Activated naive CD4-positive, alpha-beta T cell treated with anti-CD3 and anti-CD28 coated beads for 36 hours (primary cell): Measurements from ENCODE around the gene CIPC. TPM values are rescaled to one million over a fixed set of nuclear protein-coding genes. Genes with fewer than 3 reads are reported as not detected.

ENCODE experiments used
- CTCF ChIA-PET: fragments of 350-600 bp; sonication (Branson Sonifier 250); formaldehyde crosslinking; loops from one replicate; lab custom pipeline; 2021; ENCODE audit warnings: antibody characterized with exemption; lab: Charles Lee
- DNase-seq: peaks from one replicate; pipeline ENCODE4 v3.0.0-alpha.2; 2020
- H3K27ac Mint-ChIP-seq: one replicate; pipeline ENCODE4 v1.8.0; 2021; ENCODE audit warnings: mild to moderate bottlenecking, mixed read lengths
- H3K27me3 Mint-ChIP-seq: one replicate; pipeline ENCODE4 v1.8.0; 2021; ENCODE audit warnings: low read depth, mixed read lengths
- H3K36me3 Mint-ChIP-seq: one replicate; pipeline ENCODE4 v1.8.0; 2021; ENCODE audit warnings: low read depth, mixed read lengths
- H3K4me1 Mint-ChIP-seq: one replicate; pipeline ENCODE4 v1.8.0; 2021; ENCODE audit warnings: low read depth, mixed read lengths
- H3K4me3 Mint-ChIP-seq: one replicate; pipeline ENCODE4 v1.8.0; 2021; ENCODE audit warnings: mild to moderate bottlenecking, moderate library complexity, mixed read lengths
- H3K9me3 Mint-ChIP-seq: one replicate; pipeline ENCODE4 v1.8.0; 2021; ENCODE audit warnings: mixed read lengths
- intact Hi-C: fragments of 100-400 bp; cut with micrococcal nuclease; formaldehyde crosslinking; loops from one replicate; pipeline ENCODE4 v1.15.1; 2023
- total RNA-seq, 2 experiments: library from RNA; stranded (reverse); gene quantifications; one replicate each; pipeline ENCODE4 v1.2.3, GENCODE V29; 2021

CIPC gene
- total RNA-seq, 2 experiments from 2014 or later, result 5.6 to 6.1 TPM

DNA sequence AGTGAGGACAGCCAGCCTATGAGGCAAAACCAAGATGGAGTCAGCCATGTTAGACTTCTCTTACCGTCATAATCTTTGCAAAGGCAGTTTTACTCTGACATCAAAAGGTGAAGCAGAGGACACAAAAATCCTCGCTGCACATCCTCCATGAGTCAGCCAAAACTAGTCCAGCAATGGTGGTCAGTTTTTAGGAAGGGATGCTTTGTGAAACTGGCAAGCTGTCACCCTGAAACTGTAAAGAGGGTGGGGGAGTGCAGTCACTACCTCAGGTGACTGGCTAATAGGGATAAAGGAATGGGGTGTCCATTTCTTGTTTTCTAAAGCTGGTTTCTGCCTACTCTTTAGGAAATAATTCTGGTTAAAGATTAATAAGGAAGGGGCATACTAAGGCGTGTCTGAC lies 5.4 kb upstream of the CIPC start:
- intact Hi-C loops, result no loop called here
- peaks cover 16% of the 10 kb centered on the region for H3K4me1 Mint-ChIP-seq
- CTCF ChIA-PET, result interaction anchor here (0.5 to 21.2 kb wide), 5 partner anchors 22 to 219 kb away, joined by 3 to 215 read pairs (median 5); no protein-coding TSS in a partner anchor
- H3K27ac Mint-ChIP-seq, result no peak overlapping the region
- H3K36me3 Mint-ChIP-seq, result no peaks in the 10 kb centered on the region
- H3K27me3 Mint-ChIP-seq, result no peaks in the 10 kb centered on the region
- no peak for DNase-seq
- no peak overlapping the region for H3K4me3 Mint-ChIP-seq
- H3K9me3 Mint-ChIP-seq, result peaks cover 4% of the 10 kb centered on the region

GRCh38 chr14:77094672-77095284 lies 3.3 kb upstream of the CIPC start:
- intact Hi-C loops, result loop anchor here (1.0 to 5.0 kb wide), 5 partner anchors 24 to 942 kb away; partner anchors contain the start of gene GPATCH2L
- Mint-ChIP-seq H3K4me1 (peaks cover 30% of the 10 kb centered on the region), H3K27ac (no peak overlapping the region), H3K27me3 (no peaks in the 10 kb centered on the region), H3K36me3 (no peaks in the 10 kb centered on the region), H3K4me3 (no peak overlapping the region), H3K9me3 (peaks cover 4% of the 10 kb centered on the region)
- CTCF ChIA-PET, result interaction anchor here (0.5 to 21.2 kb wide), 20 partner anchors 9 to 384 kb away, joined by 3 to 215 read pairs (median 4); no protein-coding TSS in a partner anchor
- peak; percentile 88 for DNase-seq

GRCh38 chr14:77097006-77097699 lies 905 bp upstream of the CIPC start:
- no peaks in the 10 kb centered on the region for H3K36me3 Mint-ChIP-seq
- peaks cover 38% of the 10 kb centered on the region for H3K4me1 Mint-ChIP-seq
- peak overlapping the region; percentile 88 for H3K4me3 Mint-ChIP-seq
- peak overlapping the region; percentile 96 for H3K27ac Mint-ChIP-seq
- CTCF ChIA-PET, result interaction anchor here (0.6 to 21.2 kb wide), 10 partner anchors 11 to 399 kb away, joined by 3 to 215 read pairs (median 8); no protein-coding TSS in a partner anchor
- no peaks in the 10 kb centered on the region for H3K27me3 Mint-ChIP-seq
- DNase-seq, result no peak
- no peaks in the 10 kb centered on the region for H3K9me3 Mint-ChIP-seq
- intact Hi-C loops, result loop anchor here (1.0 to 5.0 kb wide), 2 partner anchors 329 to 945 kb away; partner anchors contain the start of gene GPATCH2L

- Mint-ChIP-seq H3K9me3 (no peaks in the 10 kb centered on the region), H3K4me1 (peaks cover 38% of the 10 kb centered on the region), H3K36me3 (no peaks in the 10 kb centered on the region), H3K4me3 (peak overlapping the region; percentile 88), H3K27ac (peak overlapping the region; percentile 96), H3K27me3 (no peaks in the 10 kb centered on the region)
- intact Hi-C loops, result loop anchor here (1.0 to 5.0 kb wide), 16 partner anchors 27 to 1118 kb away; partner anchors contain the start of genes ADCK1, AHSA1, ANGEL1 and GPATCH2L
- DNase-seq, result peak; percentile 32
- CTCF ChIA-PET, result interaction anchor here (0.5 to 21.2 kb wide), 10 partner anchors 11 to 290 kb away, joined by 3 to 215 read pairs (median 4); no protein-coding TSS in a partner anchor
These were observed 683 bp downstream of the CIPC start for GRCh38 chr14:77098529-77099353.

- intact Hi-C loops, result loop anchor here (2.0 to 5.0 kb wide), 4 partner anchors 71 to 1119 kb away; partner anchors contain the start of genes GPATCH2L, IRF2BPL, SPTLC2 and TGFB3
- Mint-ChIP-seq H3K36me3 (no peaks in the 10 kb centered on the region), H3K9me3 (no peaks in the 10 kb centered on the region), H3K27ac (no peak overlapping the region), H3K4me1 (peaks cover 37% of the 10 kb centered on the region), H3K4me3 (peak overlapping the region; percentile 88), H3K27me3 (no peaks in the 10 kb centered on the region)
- CTCF ChIA-PET, result interaction anchor here (0.5 to 21.2 kb wide), 13 partner anchors 10 to 358 kb away, joined by 3 to 215 read pairs (median 3); partner anchors contain the start of gene VIPAS39
- no peak for DNase-seq
These were observed 1.5 kb downstream of the CIPC start for GRCh38 chr14:77099425-77100167.

- no peak for DNase-seq
- no peak overlapping the region for H3K27ac Mint-ChIP-seq
- no peaks in the 10 kb centered on the region for H3K27me3 Mint-ChIP-seq
- intact Hi-C loops, result no loop called here
- no peak overlapping the region for H3K4me3 Mint-ChIP-seq
- CTCF ChIA-PET, result interaction anchor here (0.7 to 1.0 kb wide), 3 partner anchors 30 to 1196 kb away, joined by 3 to 5 read pairs (median 3); no protein-coding TSS in a partner anchor
- peaks cover 33% of the 10 kb centered on the region for H3K4me1 Mint-ChIP-seq
- H3K36me3 Mint-ChIP-seq, result no peaks in the 10 kb centered on the region
- H3K9me3 Mint-ChIP-seq, result no peaks in the 10 kb centered on the region
These were observed 2.9 kb downstream of the CIPC start for GRCh38 chr14:77100961-77101360.

GRCh38 chr14:77102154-77102553 lies 4.1 kb downstream of the CIPC start:
- Mint-ChIP-seq H3K36me3 (peaks cover 7% of the 10 kb centered on the region), H3K27me3 (no peaks in the 10 kb centered on the region), H3K4me3 (no peak overlapping the region), H3K4me1 (peaks cover 24% of the 10 kb centered on the region), H3K27ac (no peak overlapping the region), H3K9me3 (no peaks in the 10 kb centered on the region)
- intact Hi-C loops, result no loop called here
- DNase-seq, result no peak
- CTCF ChIA-PET, result interaction anchor here (1.2 kb wide), 1 partner anchor 22 kb away, joined by 3 read pairs; no protein-coding TSS in a partner anchor

DNA sequence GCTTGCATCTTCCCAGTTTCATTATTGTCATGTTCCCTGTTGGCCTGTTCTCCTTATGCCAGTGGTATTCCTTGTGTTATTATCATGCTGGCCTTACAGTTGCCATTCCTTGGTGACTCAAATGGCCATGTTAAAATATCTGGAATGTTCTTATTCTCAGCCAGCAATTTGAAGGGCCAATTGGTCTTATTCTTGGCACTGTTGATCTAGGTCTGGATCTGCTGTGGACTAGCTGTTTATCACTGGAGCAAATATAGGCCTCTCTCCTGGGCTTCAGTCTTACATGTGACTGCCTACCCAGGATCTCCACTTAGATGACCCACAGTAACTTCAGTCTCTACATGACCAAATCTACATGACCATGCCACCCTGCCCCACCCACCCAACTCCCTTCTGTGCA lies 5.4 kb downstream of the CIPC start:
- Mint-ChIP-seq H3K36me3 (peaks cover 15% of the 10 kb centered on the region), H3K9me3 (no peaks in the 10 kb centered on the region), H3K27me3 (no peaks in the 10 kb centered on the region), H3K4me3 (no peak overlapping the region), H3K27ac (no peak overlapping the region), H3K4me1 (peaks cover 19% of the 10 kb centered on the region)
- intact Hi-C loops, result no loop called here
- DNase-seq, result no peak
- CTCF ChIA-PET, result interaction anchor here (0.6 to 0.7 kb wide), 2 partner anchors 8 to 288 kb away, joined by 3 read pairs; no protein-coding TSS in a partner anchor

- CTCF ChIA-PET, result interaction anchor here (0.6 to 0.7 kb wide), 2 partner anchors 9 to 287 kb away, joined by 3 read pairs; no protein-coding TSS in a partner anchor
- Mint-ChIP-seq H3K4me3 (no peak overlapping the region), H3K4me1 (peaks cover 16% of the 10 kb centered on the region), H3K9me3 (no peaks in the 10 kb centered on the region), H3K27ac (no peak overlapping the region), H3K36me3 (peaks cover 17% of the 10 kb centered on the region), H3K27me3 (no peaks in the 10 kb centered on the region)
- intact Hi-C loops, result no loop called here
- DNase-seq, result no peak
These were observed 5.9 kb downstream of the CIPC start for GRCh38 chr14:77103951-77104350.

DNA sequence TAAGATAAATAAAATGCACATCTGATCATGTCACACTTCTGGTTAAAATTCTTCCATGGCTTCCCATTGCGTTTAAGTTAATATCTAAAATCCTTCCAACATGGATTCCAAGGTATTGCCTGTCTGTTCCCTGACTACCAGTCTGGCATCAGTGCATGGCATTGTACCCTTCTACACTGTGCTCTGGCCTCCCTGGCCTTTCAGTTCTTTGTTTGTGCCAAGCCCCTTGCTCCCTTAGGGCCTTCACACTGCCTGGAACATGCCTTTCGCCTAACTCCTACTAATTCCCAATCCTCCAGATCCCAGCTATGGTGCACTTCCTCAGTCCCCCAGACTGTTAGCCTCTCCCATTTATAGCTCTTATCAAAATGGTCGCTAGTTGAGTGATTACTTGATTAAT lies 6.3 kb downstream of the CIPC start:
- Mint-ChIP-seq H3K4me3 (no peak overlapping the region), H3K4me1 (peaks cover 12% of the 10 kb centered on the region), H3K9me3 (no peaks in the 10 kb centered on the region), H3K27ac (no peak overlapping the region), H3K27me3 (no peaks in the 10 kb centered on the region), H3K36me3 (peaks cover 17% of the 10 kb centered on the region)
- DNase-seq, result no peak
- CTCF ChIA-PET, result interaction anchor here (1.4 kb wide), 1 partner anchor 20 kb away, joined by 3 read pairs; no protein-coding TSS in a partner anchor
- intact Hi-C loops, result no loop called here
